Fibroblast of villous mesenchyme (primary cell): ENCODE data around the gene C1QL4. TPM values are rescaled to one million over a fixed set of nuclear protein-coding genes. Genes with fewer than 3 reads are reported as not detected.

Source experiments
- DNase-seq: peaks from one replicate; pipeline ENCODE4 v3.0.0-alpha.2; 2010; ENCODE audit warnings: low read depth
- H3K4me3 ChIP-seq: 2 replicates; pipeline ENCODE4 v1.5.1; 2011; ENCODE audit warnings: low read depth, mild to moderate bottlenecking, low read length
- CTCF ChIP-seq: IDR thresholded peaks from 2 replicates; pipeline ENCODE4 v1.5.1; 2012; ENCODE audit warnings: low read depth, mild to moderate bottlenecking, low read length; ENCODE audit not compliant: insufficient read depth
- total RNA-seq: library from RNA; depleted of rRNA; stranded (reverse); fragments of >200 nt; gene quantifications from 2 replicates; pipeline ENCODE4 v1.2.3, GENCODE V29; 2012

C1QL4 gene
- total RNA-seq, 1 donor, result not detected

- H3K4me3 ChIP-seq, result no peak overlapping the region
- DNase-seq, result no peak
- no peak for TF ChIP-seq CTCF
Observed at GRCh38 chr12:49332891-49333371, 4.1 kb downstream of the C1QL4 start.

DNA sequence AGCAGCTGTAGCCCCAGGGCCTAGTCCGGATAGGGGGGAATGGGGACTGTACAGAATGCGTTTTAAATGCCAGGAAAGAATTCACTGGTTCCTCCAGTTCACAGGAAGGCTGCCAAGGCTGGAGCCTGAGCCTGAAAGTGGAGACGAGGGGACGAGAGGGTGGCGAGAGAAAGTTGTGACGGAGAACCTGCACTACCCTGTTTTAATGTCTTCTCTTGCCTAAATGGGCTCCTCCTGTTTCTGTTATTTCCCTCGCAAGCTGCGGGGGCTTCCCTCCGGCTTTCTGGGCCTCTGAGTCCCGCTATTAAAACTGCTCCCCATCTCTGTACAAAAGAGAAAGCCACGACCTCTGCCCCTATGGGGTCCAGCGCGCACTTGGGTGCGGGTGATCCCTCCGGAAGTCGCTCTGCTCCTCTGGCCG, 4.5 kb downstream of the C1QL4 start:
- H3K4me3 ChIP-seq, result no peak overlapping the region
- DNase-seq, result no peak
- no peak for TF ChIP-seq CTCF

- peak; percentile 83 for DNase-seq
- H3K4me3 ChIP-seq, result no peak overlapping the region
- peak; percentile 92 for TF ChIP-seq CTCF
Observed at GRCh38 chr12:49331380-49332222, 5.4 kb downstream of the C1QL4 start.

DNA sequence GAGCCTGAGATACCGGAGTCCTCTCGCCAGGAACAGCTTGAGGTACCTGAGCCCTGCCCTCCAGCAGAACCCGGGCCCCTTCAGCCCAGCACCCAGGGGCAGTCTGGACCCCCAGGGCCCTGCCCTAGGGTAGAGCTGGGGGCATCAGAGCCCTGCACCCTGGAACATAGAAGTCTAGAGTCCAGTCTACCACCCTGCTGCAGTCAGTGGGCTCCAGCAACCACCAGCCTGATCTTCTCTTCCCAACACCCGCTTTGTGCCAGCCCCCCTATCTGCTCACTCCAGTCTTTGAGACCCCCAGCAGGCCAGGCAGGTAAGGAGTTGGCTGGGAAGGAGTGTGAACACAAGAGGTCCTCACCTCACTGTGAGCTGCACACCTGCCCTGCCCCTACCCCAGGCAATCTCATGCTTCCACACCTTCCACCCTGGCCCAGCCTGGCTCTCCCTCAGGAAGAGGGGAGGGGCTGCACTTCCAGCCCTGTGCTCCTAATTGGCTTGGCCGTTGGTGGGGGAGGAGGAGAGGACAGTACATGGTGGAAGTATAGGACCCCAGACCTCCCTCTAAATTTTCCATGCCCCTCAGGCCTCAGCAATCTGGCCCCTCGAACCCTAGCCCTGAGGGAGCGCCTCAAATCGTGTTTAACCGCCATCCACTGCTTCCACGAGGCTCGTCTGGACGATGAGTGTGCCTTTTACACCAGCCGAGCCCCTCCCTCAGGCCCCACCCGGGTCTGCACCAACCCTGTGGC, 6.2 kb downstream of the C1QL4 start:
- no peak for TF ChIP-seq CTCF
- H3K4me3 ChIP-seq, result no peak overlapping the region
- DNase-seq, result no peak

DNA sequence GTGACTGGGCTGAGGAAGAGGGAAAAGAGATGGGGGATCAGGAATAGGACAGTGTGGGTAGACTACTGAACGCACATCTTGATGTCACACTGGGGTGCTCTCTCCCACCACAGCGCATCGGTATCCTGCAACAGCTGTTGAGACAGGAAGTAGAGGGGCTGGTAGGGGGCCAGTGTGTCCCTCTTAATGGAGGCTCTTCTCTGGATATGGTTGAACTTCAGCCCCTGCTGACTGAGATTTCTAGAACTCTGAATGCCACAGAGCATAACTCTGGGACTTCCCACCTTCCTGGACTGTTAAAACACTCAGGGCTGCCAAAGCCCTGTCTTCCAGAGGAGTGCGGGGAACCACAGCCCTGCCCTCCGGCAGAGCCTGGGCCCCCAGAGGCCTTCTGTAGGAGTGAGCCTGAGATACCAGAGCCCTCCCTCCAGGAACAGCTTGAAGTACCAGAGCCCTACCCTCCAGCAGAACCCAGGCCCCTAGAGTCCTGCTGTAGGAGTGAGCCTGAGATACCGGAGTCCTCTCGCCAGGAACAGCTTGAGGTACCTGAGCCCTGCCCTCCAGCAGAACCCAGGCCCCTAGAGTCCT, 6.9 kb downstream of the C1QL4 start:
- TF ChIP-seq CTCF, result no peak
- H3K4me3 ChIP-seq, result no peak overlapping the region
- no peak for DNase-seq

DNA sequence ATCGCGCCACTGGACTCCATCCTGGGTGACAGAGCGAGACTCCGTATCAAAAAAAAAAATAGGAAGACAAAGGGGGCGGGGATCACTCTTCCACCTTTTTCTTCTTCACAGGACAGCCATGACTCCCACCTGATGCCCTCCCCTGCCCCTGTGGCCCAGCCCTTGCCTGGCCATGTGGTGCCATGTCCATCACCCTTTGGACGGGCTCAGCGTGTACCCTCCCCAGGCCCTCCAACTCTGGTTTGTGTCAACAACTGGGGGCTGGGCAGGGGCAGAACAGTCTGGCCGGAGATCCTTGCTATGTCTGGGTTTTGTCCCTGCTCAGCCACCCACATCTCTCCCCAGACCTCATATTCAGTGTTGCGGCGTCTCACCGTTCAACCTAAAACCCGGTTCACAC, 8.2 kb downstream of the C1QL4 start:
- TF ChIP-seq CTCF, result no peak
- no peak overlapping the region for H3K4me3 ChIP-seq
- DNase-seq, result no peak
